Activated naive CD4-positive, alpha-beta T cell treated with anti-CD3 and anti-CD28 coated beads for 36 hours (primary cell): ENCODE data around the gene BSG. TPM values are rescaled to one million over a fixed set of nuclear protein-coding genes. Genes with fewer than 3 reads are reported as not detected.
A peak's percentile ranks its signal among the peaks of the same experiment; 100 is the strongest.

Source experiments
- CTCF ChIA-PET: fragments of 350-600 bp; sonication (Branson Sonifier 250); formaldehyde crosslinking; loops from one replicate; lab custom pipeline; 2021; ENCODE audit warnings: antibody characterized with exemption; lab: Charles Lee
- DNase-seq: peaks from one replicate; pipeline ENCODE4 v3.0.0-alpha.2; 2020
- H3K27ac Mint-ChIP-seq: one replicate; pipeline ENCODE4 v1.8.0; 2021; ENCODE audit warnings: mild to moderate bottlenecking, mixed read lengths
- H3K27me3 Mint-ChIP-seq: one replicate; pipeline ENCODE4 v1.8.0; 2021; ENCODE audit warnings: low read depth, mixed read lengths
- H3K36me3 Mint-ChIP-seq: one replicate; pipeline ENCODE4 v1.8.0; 2021; ENCODE audit warnings: low read depth, mixed read lengths
- H3K4me1 Mint-ChIP-seq: one replicate; pipeline ENCODE4 v1.8.0; 2021; ENCODE audit warnings: low read depth, mixed read lengths
- H3K4me3 Mint-ChIP-seq: one replicate; pipeline ENCODE4 v1.8.0; 2021; ENCODE audit warnings: mild to moderate bottlenecking, moderate library complexity, mixed read lengths
- H3K9me3 Mint-ChIP-seq: one replicate; pipeline ENCODE4 v1.8.0; 2021; ENCODE audit warnings: mixed read lengths
- intact Hi-C: fragments of 100-400 bp; cut with micrococcal nuclease; formaldehyde crosslinking; loops from one replicate; pipeline ENCODE4 v1.15.1; 2023
- total RNA-seq, 2 experiments: library from RNA; stranded (reverse); gene quantifications; one replicate each; pipeline ENCODE4 v1.2.3, GENCODE V29; 2021

The BSG gene
- total RNA-seq, 2 experiments from 2014 or later, result 160 to 161 TPM

- no peak overlapping the region for H3K27ac Mint-ChIP-seq
- peaks cover 11% of the 10 kb centered on the region for H3K4me1 Mint-ChIP-seq
- peaks cover 3% of the 10 kb centered on the region for H3K36me3 Mint-ChIP-seq
- intact Hi-C loops, result no loop called here
- no peaks in the 10 kb centered on the region for H3K27me3 Mint-ChIP-seq
- no peak for DNase-seq
- CTCF ChIA-PET, result no interaction called here
- H3K9me3 Mint-ChIP-seq, result no peaks in the 10 kb centered on the region
- no peak overlapping the region for H3K4me3 Mint-ChIP-seq
These were observed 5.0 kb upstream of the BSG start for GRCh38 chr19:567296-567900.

GRCh38 chr19:570251-570686 is 2.1 kb upstream of the BSG start:
- CTCF ChIA-PET, result interaction anchor here (1.0 kb wide), 1 partner anchor 60 kb away, joined by 3 read pairs; no protein-coding TSS in a partner anchor
- Mint-ChIP-seq H3K27ac (no peak overlapping the region), H3K9me3 (no peaks in the 10 kb centered on the region), H3K27me3 (no peaks in the 10 kb centered on the region), H3K36me3 (peaks cover 3% of the 10 kb centered on the region), H3K4me3 (peak overlapping the region; percentile 54), H3K4me1 (peaks cover 26% of the 10 kb centered on the region)
- intact Hi-C loops, result loop anchor here (5.0 kb wide), 1 partner anchor 347 kb away; the partner anchor contains the start of gene KISS1R
- DNase-seq, result no peak

DNA sequence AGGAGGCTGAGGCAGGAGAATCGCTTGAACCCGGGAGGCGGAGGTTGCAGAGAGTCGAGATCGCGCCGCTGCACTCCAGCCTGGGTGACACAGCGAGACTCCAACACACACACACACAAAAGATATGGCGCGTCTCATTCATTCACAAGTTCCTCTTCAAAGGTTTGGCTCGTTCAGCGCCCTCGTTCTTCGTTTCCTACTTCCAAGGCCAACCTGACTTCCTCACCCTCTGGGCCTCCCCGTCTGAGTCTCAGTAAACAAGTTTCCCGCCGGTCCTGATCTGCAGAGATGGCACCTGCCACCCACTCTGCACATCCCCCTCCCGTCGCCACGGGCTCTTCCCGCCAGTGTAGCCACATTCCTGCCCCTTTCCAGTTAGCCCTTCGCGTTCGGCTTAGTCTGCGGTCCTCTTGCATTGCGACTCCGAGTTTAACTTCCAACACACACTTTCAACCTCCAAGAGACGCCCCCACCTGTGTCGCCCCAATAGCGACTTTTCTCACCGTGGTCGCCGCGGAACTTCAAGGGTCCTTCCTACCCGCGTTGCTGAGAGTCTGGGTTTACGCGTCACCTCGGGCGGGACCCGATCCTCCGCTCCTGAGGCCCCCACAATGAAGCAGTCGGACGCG is 1.3 kb upstream of the BSG start:
- CTCF ChIA-PET, result interaction anchor here (1.1 kb wide), 1 partner anchor 64 kb away, joined by 4 read pairs; no protein-coding TSS in a partner anchor
- Mint-ChIP-seq H3K27me3 (no peaks in the 10 kb centered on the region), H3K9me3 (no peaks in the 10 kb centered on the region), H3K4me3 (peak overlapping the region; percentile 90), H3K27ac (peak overlapping the region; percentile 92), H3K36me3 (peaks cover 3% of the 10 kb centered on the region), H3K4me1 (peaks cover 30% of the 10 kb centered on the region)
- intact Hi-C loops, result loop anchor here (5.0 kb wide), 1 partner anchor 346 kb away; the partner anchor contains the start of gene KISS1R
- DNase-seq, result peak; percentile 78

DNA sequence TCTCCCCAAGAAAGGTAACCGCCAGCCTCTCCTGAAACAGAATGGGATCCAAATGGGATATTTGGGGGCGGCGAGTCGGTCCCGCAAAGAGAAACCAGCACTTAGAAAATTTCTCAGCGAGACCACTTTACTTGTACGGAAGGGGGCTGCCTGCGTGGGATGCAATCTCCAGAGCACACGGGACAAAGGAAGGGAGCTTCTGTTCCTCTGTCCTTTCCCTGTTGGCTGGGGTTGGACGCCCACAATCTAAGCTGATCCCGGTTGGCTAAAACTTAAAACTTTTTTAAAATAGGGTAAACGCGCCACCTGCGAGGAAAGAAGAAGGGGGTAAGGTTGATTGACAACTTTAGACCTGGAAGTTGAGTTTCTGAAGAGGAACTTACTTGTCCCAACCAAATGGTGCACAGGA is 826 bp upstream of the BSG start:
- DNase-seq, result peak; percentile 51
- Mint-ChIP-seq H3K27me3 (no peaks in the 10 kb centered on the region), H3K4me1 (peaks cover 31% of the 10 kb centered on the region), H3K4me3 (peak overlapping the region; percentile 90), H3K9me3 (no peaks in the 10 kb centered on the region), H3K36me3 (peaks cover 3% of the 10 kb centered on the region), H3K27ac (peak overlapping the region; percentile 92)
- CTCF ChIA-PET, result interaction anchor here (0.6 to 1.1 kb wide), 2 partner anchors 65 to 94 kb away, joined by 3 to 4 read pairs; no protein-coding TSS in a partner anchor
- intact Hi-C loops, result loop anchor here (5.0 kb wide), 1 partner anchor 346 kb away; the partner anchor contains the start of gene KISS1R

- peaks cover 3% of the 10 kb centered on the region for H3K36me3 Mint-ChIP-seq
- intact Hi-C loops, result loop anchor here (1.0 to 5.0 kb wide), 8 partner anchors 38 to 344 kb away; partner anchors contain the start of genes CDC34, KISS1R, POLRMT and PTBP1
- CTCF ChIA-PET, result no interaction called here
- H3K27me3 Mint-ChIP-seq, result no peaks in the 10 kb centered on the region
- peaks cover 36% of the 10 kb centered on the region for H3K4me1 Mint-ChIP-seq
- H3K4me3 Mint-ChIP-seq, result peak overlapping the region; percentile 86
- no peaks in the 10 kb centered on the region for H3K9me3 Mint-ChIP-seq
- peak overlapping the region; percentile 65 for H3K27ac Mint-ChIP-seq
- DNase-seq, result peak; percentile 40
These were observed 535 bp downstream of the BSG start for GRCh38 chr19:572743-573518.

DNA sequence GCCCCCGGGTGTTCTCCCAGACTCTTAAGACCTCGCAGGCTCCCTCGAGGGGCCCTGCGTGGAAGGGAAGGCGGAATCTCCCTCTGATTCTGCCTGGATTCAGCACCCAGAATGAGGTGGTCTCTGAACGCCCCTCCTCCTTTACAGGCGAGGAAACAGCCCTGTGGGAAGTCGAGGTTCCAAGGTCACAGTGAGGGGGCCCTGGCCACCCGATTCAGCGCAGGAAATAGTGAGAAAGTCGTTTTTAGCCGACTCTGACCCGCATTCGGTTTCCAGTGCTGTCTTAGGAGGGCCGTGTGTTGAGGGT is 1.1 kb downstream of the BSG start:
- H3K9me3 Mint-ChIP-seq, result no peaks in the 10 kb centered on the region
- intact Hi-C loops, result loop anchor here (2.0 to 5.0 kb wide), 2 partner anchors 67 to 344 kb away; partner anchors contain the start of genes KISS1R and TPGS1
- no peaks in the 10 kb centered on the region for H3K27me3 Mint-ChIP-seq
- H3K4me1 Mint-ChIP-seq, result peaks cover 36% of the 10 kb centered on the region
- H3K36me3 Mint-ChIP-seq, result peaks cover 3% of the 10 kb centered on the region
- no peak for DNase-seq
- CTCF ChIA-PET, result no interaction called here
- peak overlapping the region; percentile 65 for H3K27ac Mint-ChIP-seq
- peak overlapping the region; percentile 78 for H3K4me3 Mint-ChIP-seq

DNA sequence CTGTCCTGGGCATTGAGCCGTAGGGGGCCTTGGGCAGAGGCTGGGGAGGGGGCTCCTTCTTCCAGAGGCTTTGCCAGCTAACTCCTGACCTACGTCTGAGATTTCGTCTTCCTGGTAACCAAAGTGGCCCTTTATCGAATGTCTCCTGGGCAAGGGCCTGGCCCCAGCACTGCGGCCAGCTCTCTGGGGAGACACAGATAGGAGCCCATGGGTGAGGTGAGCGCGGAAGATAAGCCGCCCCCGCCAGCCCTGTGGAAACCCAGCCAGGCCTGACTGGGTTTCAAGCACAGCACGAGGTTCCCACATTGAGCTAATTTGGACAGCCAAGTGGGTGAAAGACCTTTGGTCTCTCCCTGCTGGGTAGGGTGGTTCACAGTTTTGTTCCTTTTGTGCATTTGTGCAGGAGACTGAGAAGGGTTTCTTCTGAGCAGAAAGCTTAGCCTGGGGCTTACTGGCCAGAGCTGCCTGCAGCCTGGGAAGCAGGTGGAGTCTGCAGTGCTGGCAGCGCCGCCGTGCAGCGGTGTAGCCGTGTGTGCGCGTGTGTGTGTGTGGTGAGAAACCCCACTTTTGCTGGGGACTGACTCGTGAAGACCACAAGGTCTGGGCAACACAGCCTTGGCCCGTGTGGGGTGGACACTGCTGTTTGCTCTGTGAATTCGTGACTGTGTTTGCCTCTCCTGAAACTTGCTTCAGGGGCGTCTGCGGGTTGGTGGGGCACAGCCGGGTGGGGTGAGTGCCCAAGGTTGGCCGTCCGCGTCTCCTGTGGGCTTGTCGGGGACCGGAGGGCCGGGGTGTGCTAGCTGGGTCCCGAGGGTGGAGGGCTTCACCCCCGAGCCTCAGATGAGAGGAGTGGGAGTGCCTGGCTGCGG is 2.5 kb downstream of the BSG start:
- intact Hi-C loops, result loop anchor here (5.0 kb wide), 1 partner anchor 342 kb away; the partner anchor contains the start of gene KISS1R
- CTCF ChIA-PET, result interaction anchor here (0.7 to 2.0 kb wide), 2 partner anchors 9 to 20 kb away, joined by 3 to 7 read pairs; no protein-coding TSS in a partner anchor
- H3K4me3 Mint-ChIP-seq, result peak overlapping the region; percentile 20
- H3K9me3 Mint-ChIP-seq, result no peaks in the 10 kb centered on the region
- peaks cover 3% of the 10 kb centered on the region for H3K36me3 Mint-ChIP-seq
- H3K27ac Mint-ChIP-seq, result no peak overlapping the region
- peaks cover 32% of the 10 kb centered on the region for H3K4me1 Mint-ChIP-seq
- H3K27me3 Mint-ChIP-seq, result no peaks in the 10 kb centered on the region
- no peak for DNase-seq

- Mint-ChIP-seq H3K4me1 (peaks cover 31% of the 10 kb centered on the region), H3K4me3 (no peak overlapping the region), H3K27me3 (no peaks in the 10 kb centered on the region), H3K27ac (no peak overlapping the region), H3K36me3 (peaks cover 3% of the 10 kb centered on the region), H3K9me3 (no peaks in the 10 kb centered on the region)
- CTCF ChIA-PET, result interaction anchor here (0.6 to 2.0 kb wide), 2 partner anchors 8 to 162 kb away, joined by 3 to 7 read pairs; no protein-coding TSS in a partner anchor
- intact Hi-C loops, result no loop called here
- no peak for DNase-seq
These were observed 3.4 kb downstream of the BSG start for GRCh38 chr19:575527-576506.

DNA sequence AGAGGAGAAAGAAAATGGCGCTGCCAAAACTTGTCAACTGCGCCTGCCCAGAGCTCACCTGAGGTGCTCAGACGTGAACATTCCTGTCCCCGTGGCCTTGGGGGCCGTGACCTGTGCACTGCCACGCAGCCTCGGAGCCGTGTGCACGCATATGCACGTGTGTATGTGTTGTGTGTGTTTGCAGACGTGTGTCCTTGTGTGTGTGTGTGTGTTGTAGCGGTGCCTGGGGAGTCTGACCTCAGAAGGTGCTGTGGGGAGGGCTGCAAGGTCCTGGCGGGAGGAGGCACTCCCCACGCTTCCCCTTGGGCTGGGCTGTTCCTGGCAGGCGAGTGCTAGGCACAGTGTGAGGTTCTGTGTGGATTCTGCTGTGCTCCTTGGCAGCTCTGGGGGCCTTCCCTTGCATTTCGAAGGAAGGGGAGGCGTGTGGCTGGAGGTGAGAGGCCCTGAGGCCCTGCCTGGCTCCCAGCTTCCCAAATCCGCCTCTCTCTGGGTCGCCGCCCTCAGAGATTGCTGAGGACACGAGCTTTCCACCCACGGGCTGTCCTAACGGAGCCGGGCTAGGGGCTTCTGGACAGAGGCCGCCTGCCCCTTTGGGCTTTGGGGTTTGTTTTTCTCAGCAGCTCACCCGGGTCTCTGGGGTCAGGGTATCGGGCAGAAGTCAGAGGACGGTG is 4.5 kb downstream of the BSG start:
- H3K27ac Mint-ChIP-seq, result no peak overlapping the region
- peaks cover 25% of the 10 kb centered on the region for H3K4me1 Mint-ChIP-seq
- CTCF ChIA-PET, result no interaction called here
- DNase-seq, result no peak
- intact Hi-C loops, result no loop called here
- H3K27me3 Mint-ChIP-seq, result no peaks in the 10 kb centered on the region
- H3K4me3 Mint-ChIP-seq, result no peak overlapping the region
- no peaks in the 10 kb centered on the region for H3K9me3 Mint-ChIP-seq
- no peaks in the 10 kb centered on the region for H3K36me3 Mint-ChIP-seq
